SU-DHL-6 (cell line): ENCODE results near the gene CYB561.

Experiments used
- H2AFZ ChIP-seq: fragments of 200-600 bp; sonication (generic); 2 replicates; pipeline ENCODE4 v1.6.1; 2014; ENCODE audit warnings: low read depth, mild to moderate bottlenecking, moderate library complexity, mixed read lengths, antibody characterized with exemption, low read length; ENCODE audit not compliant: severe bottlenecking
- H3F3A ChIP-seq: fragments of 200-600 bp; shearing (Covaris generic); 2 replicates; pipeline ENCODE4 v1.6.0; 2016; ENCODE audit warnings: antibody characterized with exemption, mild to moderate bottlenecking; ENCODE audit not compliant: insufficient read depth
- H3K27ac ChIP-seq: fragments of 200-600 bp; sonication (generic); 2 replicates; pipeline ENCODE4 v1.5.1; 2016; ENCODE audit warnings: low read depth, mild to moderate bottlenecking, low read length, moderate library complexity, mixed read lengths
- H3K27me3 ChIP-seq: fragments of 200-600 bp; sonication (generic), shearing (Covaris generic); 2 replicates; pipeline ENCODE4 v1.6.0; 2014; ENCODE audit warnings: mild to moderate bottlenecking, low read length
- H3K36me3 ChIP-seq: fragments of 200-600 bp; sonication (generic); 2 replicates; pipeline ENCODE4 v1.6.1; 2014; ENCODE audit warnings: mild to moderate bottlenecking, low read length, mixed read lengths
- H3K4me2 ChIP-seq: fragments of 300-600, 200-600 bp; shearing (Covaris generic), sonication (generic); 2 replicates; pipeline ENCODE4 v1.6.0; 2014; ENCODE audit warnings: low read length, low read depth, mild to moderate bottlenecking; ENCODE audit not compliant: poor library complexity, severe bottlenecking
- H3K4me3 ChIP-seq: fragments of 200-600 bp; sonication (generic); 2 replicates; pipeline ENCODE4 v1.5.1; 2014; ENCODE audit warnings: antibody characterized with exemption, low read length, mild to moderate bottlenecking, mixed read lengths; ENCODE audit not compliant: insufficient read depth, poor library complexity, severe bottlenecking
- H3K79me2 ChIP-seq: fragments of 200-600 bp; sonication (generic); 2 replicates; pipeline ENCODE4 v1.6.1; 2014; ENCODE audit warnings: mild to moderate bottlenecking, low read length, moderate library complexity; ENCODE audit not compliant: insufficient read depth
- H3K9ac ChIP-seq: fragments of 200-600 bp; sonication (generic); 2 replicates; pipeline ENCODE4 v1.7.0; 2014; ENCODE audit warnings: mild to moderate bottlenecking, low read length
- H3K9me2 ChIP-seq: fragments of 200-600 bp; sonication (generic); replicated peaks from 2 replicates; pipeline ENCODE4 v1.6.1; 2014; ENCODE audit warnings: low read length; ENCODE audit not compliant: insufficient read depth
- H3K9me3 ChIP-seq: fragments of 200-600 bp; sonication (generic); 2 replicates; pipeline ENCODE4 v1.6.1; 2014; ENCODE audit warnings: low read length, mixed read lengths; ENCODE audit not compliant: insufficient read depth
- H4K20me1 ChIP-seq: fragments of 200-600 bp; sonication (generic); 2 replicates; pipeline ENCODE4 v1.6.1; 2014; ENCODE audit warnings: low read depth, mild to moderate bottlenecking, antibody characterized with exemption, low read length, moderate library complexity, mixed read lengths
- CTCF ChIP-seq: fragments of 200-600 bp; sonication (generic); IDR thresholded peaks from one replicate; pipeline ENCODE4 v1.5.1; 2017; ENCODE audit warnings: antibody characterized with exemption, mild to moderate bottlenecking, low read length, moderate library complexity; ENCODE audit not compliant: insufficient read depth, poor library complexity, severe bottlenecking
- EZH2phosphoT487 ChIP-seq: fragments of 200-600 bp; sonication (generic), shearing (Covaris generic); conservative IDR thresholded peaks from 2 replicates; pipeline ENCODE4 v1.6.1; 2018; ENCODE audit warnings: mild to moderate bottlenecking, antibody characterized with exemption, low read length, moderate library complexity, mixed read lengths

CYB561 gene

DNA sequence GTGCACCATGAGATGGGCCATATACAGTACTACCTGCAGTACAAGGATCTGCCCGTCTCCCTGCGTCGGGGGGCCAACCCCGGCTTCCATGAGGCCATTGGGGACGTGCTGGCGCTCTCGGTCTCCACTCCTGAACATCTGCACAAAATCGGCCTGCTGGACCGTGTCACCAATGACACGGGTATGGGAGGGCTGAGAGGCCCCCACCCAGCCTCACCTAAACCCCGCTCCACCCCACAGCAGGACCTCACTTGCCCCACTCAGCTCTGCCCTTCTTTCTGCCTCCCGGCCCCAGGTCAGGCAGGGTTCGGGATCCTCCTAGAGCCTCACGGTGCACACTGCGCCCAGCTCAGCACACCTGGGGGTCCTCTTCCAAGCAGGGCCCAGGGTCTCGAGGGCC, 36.4 kb upstream of the CYB561 start:
- Histone ChIP-seq H3K4me2 (no peak overlapping the region), H3K9me3 (no peaks in the 10 kb centered on the region), H2AFZ (no peak overlapping the region), H3K36me3 (no peaks in the 10 kb centered on the region), H3F3A (no peaks in the 10 kb centered on the region), H3K27ac (no peak overlapping the region), H3K9ac (no peak overlapping the region), H4K20me1 (no peaks in the 10 kb centered on the region), H3K4me3 (no peak overlapping the region), H3K27me3 (no peaks in the 10 kb centered on the region), H3K9me2 (no peaks in the 10 kb centered on the region), H3K79me2 (no peaks in the 10 kb centered on the region)
- TF ChIP-seq EZH2phosphoT487 (no peak), CTCF (no peak)

DNA sequence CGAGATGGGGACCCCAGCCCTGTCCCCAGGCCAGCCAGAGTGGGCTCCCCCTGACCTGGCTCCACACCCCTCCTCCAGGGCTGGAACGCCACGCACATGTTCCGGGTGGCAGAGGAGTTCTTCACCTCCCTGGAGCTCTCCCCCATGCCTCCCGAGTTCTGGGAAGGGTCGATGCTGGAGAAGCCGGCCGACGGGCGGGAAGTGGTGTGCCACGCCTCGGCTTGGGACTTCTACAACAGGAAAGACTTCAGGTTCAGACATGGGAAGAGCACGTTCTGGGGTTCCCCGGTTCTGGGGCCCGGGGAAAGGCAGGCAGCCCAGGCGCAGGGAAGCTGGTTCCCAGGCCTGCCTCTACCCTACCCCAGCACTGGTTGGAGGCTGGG, 35.4 kb upstream of the CYB561 start:
- Histone ChIP-seq H3K9ac (no peak overlapping the region), H3K4me3 (no peak overlapping the region), H2AFZ (no peak overlapping the region), H3K27ac (no peak overlapping the region), H3K4me2 (no peak overlapping the region), H3K9me2 (no peaks in the 10 kb centered on the region), H3K36me3 (no peaks in the 10 kb centered on the region), H3F3A (no peaks in the 10 kb centered on the region), H3K9me3 (no peaks in the 10 kb centered on the region), H3K27me3 (no peaks in the 10 kb centered on the region), H3K79me2 (no peaks in the 10 kb centered on the region), H4K20me1 (no peaks in the 10 kb centered on the region)
- TF ChIP-seq CTCF = no peak
- TF ChIP-seq EZH2phosphoT487 = no peak

GRCh38 chr17:63480826-63481487, 34.9 kb upstream of the CYB561 start:
- no peak overlapping the region for H3K4me2 ChIP-seq
- no peak overlapping the region for H3K27ac ChIP-seq
- H4K20me1 ChIP-seq = no peaks in the 10 kb centered on the region
- no peaks in the 10 kb centered on the region for H3K27me3 ChIP-seq
- H3K9me3 ChIP-seq = no peaks in the 10 kb centered on the region
- H3K9me2 ChIP-seq = no peaks in the 10 kb centered on the region
- no peaks in the 10 kb centered on the region for H3K79me2 ChIP-seq
- no peak overlapping the region for H3K9ac ChIP-seq
- TF ChIP-seq CTCF (no peak), EZH2phosphoT487 (no peak)
- H3K36me3 ChIP-seq = no peaks in the 10 kb centered on the region
- H3K4me3 ChIP-seq = no peak overlapping the region
- H2AFZ ChIP-seq = no peak overlapping the region
- no peaks in the 10 kb centered on the region for H3F3A ChIP-seq
